GM18867 (cell line): ENCODE measurements around the gene PRPS1.
A peak's percentile ranks its signal among the peaks of the same experiment; 100 is the strongest.
"Not testable (repeated sequence)": the region's sequence is repeated elsewhere in the genome, so short reads cannot be mapped to it uniquely, and the experiment has no call there.

Experiments
- ATAC-seq: cut with Tn5 transposase; IDR thresholded peaks from one replicate; pipeline ENCODE4 v1.9.1; 2021; ENCODE audit warnings: mild to moderate bottlenecking, moderate library complexity; ENCODE audit not compliant: unreplicated experiment

Gene PRPS1

DNA sequence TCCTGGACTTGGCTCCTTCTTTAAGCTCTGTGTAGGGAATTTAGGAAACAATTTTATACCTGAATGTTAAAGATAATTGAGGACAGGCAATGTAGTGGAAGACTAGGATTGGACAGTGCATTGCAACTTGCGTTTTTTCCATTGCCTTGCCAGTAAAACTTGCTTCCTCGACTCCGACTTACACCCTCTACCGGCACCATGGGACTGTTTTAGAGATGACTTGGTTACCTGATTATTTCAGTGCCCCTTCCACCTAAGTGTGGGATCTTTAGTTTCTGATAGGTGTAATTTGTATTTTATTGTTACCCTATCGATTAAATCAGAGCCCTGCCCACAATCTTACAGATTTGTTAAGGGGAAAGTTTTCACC lies 1.2 kb downstream of the PRPS1 start:
- no peak for ATAC-seq

DNA sequence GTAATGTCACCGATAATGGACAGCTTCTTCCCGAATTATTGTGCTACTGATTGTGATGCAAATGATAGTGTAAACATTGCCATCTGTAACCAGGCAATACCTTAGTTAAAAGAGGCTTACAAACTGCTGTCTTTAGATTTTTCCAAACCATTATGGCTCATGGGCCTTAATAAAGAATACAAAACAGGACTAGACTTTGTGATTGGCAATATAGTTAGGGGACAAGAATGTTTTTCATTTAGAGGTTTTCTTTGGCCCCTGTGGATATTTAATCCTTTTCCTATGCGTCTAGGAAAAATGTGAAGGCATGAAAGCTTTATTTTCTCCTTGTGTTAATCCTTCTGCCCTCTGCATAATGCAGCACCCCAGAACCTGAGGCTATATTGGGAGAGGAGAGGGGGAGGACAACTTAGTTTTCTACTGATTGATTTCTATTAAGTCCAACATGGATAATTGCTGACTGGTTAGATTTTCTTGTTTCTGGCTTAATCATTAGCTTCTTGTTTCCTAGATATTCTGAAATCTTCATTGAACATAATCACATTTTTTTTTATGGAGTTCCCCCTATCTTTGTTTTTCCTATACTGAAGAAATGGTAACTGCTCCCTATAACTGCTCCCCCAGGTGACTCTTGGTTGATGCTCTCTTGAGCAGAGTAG lies 1.9 kb downstream of the PRPS1 start:
- no peak for ATAC-seq

DNA sequence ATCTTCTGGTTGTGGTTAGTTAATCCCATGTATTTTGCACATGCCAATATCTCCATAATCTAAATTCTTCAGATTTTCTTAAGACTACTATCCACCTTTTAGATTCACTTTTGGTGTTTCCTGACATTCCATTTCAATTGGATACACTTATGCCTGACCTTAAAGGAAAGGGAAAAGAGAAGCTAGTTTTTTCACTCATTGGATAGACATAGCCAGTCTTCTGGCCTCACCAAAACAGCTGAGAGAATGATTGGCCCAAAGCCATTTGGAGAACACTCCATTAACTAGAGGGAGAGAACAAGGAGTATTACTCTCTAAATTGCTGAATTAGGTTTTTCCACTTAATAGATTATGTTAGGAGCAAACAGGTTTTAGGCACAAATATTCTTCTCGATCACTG lies 4.0 kb downstream of the PRPS1 start:
- ATAC-seq = no peak

DNA sequence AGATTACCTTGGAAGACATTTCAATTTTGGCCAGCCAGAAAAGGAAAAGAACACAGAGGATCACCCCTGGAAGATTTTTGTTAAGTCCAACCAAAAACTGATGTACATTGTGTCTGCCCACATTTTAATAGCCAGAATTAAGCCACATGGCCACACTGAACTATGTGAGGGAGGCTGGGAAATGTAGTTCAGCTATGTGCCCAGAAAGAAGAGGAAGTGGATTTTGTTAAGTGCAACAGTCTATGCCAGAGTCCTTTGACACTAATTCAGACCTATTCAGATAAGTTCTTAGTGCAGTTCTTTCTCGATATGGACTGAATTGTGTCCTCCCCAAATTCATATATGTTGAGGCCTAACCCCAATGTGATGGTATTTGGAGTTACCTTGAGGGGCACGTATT lies 18.4 kb downstream of the PRPS1 start:
- ATAC-seq = no peak

DNA sequence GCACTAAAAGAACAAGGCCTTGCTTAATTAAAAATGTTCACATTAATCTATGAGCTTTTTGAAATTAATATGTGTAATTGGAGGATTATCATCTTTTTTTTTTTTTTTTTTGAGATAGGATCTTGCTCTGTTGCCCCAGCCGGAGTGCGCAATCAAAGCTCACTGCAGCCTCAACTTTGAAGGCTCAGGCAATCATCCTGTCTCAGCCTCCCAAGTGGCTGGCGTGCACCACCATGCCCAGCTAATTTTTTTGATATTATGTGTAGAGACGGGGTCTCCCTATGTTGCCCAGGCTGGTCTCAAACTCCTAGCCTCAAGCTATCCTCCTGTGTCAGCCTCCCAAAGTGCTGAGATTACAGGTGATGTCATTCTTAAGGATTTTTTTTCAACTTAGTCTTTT lies 20.0 kb downstream of the PRPS1 start:
- ATAC-seq = no peak

DNA sequence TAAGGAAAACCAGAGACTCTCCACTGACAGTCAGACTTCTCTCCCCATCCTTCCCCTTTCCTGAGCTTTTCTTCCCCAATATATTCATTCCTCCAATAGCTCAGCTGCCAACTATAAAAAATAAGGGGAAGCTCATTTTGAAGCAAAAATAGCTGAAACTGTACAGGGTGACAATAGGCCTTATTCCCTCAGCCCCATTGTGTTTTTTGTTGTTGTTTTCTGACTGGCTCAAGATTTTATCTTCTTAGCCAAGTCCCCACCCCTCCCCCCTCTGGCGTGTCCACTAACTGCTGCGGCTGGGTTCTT lies 26.2 kb downstream of the PRPS1 start:
- no peak for ATAC-seq

DNA sequence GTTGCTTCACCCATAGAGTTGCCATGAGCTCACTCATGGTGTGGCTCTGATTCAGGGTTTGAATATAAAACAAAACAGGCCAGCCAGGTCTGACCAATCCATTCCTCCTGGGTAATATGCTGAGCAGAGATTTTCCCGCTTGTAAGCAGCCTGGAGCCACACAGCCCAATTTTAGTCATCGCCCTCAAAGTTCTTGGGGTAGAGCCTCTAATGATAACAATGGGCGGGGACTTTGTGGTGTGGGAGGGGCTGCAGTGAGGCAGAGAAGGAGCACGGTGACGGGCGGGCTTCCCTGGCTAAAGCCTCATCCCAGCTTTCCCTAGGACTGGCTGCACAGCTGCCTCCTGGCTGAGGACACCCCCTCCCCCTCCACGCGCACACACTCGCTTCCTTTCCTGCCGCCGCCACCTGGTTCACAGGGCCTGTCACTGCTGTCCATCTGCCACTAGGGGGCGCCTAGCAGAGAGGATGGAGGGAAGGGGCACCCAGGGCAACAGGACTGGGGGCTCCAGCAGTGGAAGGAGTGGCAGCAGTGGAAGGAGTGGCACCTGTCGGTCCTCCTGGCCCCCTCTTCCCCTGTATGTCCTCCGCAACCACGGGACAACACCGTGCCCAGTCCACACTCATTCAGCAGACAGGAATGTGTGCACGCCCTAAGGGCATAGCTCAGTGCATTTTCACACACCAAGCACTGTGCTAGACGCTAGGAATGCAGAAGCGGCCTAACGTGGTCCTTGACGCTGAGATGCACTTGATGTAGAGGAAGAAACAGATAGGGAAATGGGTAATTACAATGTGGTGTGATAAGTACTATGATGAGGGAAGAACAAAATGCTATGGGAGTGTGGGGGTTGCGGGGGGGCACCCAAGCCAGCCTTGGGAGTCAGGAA lies 26.8 kb downstream of the PRPS1 start:
- peak; percentile 69 for ATAC-seq

DNA sequence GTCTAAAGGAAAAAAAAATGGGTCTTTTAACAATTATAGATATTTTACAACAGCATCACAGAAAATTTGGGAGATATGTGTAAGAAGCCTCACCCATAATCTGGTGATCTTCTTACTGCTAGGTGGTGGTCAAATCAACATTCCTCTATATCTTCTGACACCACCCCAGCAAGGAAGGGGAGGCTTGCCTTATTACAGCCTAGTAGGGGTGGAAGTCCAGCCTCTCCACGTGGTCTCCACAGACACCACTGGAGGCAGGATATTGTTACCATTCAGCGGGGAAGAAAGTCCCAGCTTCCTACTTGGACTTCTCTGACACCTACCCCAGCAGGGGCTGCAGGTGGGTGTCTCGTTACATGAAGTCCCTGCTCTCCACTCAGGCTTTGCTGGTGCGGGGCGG lies 28.7 kb downstream of the PRPS1 start:
- no peak for ATAC-seq

DNA sequence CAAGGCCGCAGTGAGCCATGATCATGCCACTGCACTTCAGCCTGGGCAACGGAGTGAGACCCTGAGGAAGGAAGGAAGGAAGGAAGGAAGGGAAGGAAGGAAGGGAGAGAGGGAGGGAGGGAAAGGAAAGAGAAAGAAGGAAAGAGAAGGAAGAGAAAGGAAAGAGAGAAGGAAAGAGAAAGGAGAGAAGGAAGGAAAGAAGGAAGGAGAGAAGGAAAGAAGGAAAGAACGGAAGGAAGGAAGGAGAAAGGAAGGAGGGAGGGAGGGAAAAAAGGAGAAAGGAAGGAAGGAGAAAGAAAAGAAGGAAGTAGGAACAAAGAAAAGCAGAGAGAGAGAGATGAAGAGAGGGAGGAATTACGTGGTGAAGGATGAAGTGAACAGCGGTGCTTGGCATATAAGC lies 30.4 kb downstream of the PRPS1 start:
- no peak for ATAC-seq

DNA sequence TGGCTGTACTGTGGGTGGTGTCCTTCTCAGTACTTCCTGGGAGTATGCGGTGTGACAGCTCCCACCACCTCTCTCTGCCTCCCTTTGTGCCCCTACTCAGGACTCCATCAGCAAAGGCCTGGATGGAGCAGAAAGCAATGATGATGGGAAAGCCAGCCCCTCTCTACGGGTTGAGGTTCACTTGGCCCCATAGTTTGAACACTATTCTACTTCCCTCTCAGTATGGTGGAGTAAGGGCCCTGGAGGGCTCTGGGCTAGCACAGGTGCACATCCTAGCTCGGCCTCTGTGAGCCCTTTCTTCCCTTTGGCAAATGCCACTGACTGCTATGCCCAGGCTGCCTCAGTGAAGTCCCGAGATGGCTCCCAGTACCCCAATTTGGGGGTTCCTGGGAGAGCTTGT lies 31.0 kb downstream of the PRPS1 start:
- ATAC-seq = no peak

DNA sequence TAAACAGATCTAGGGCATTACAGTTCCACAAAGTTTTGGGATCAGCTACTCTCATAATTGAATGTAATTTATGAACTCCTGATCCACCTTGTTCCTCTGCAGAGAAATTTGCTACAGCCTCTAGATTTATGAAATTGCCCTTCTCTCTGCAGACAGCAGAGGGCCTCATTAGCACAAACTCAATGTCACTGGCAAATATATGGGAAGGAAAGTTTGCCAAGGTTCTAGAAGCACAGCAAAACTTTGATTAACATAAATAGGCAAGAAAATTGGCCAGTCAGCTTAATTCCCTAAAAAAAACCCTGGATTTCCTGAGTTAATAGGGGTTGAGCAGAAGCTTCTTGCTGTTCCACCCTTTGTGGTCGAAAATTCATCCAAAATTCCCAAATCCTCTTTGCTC lies 31.5 kb downstream of the PRPS1 start:
- ATAC-seq = no peak

DNA sequence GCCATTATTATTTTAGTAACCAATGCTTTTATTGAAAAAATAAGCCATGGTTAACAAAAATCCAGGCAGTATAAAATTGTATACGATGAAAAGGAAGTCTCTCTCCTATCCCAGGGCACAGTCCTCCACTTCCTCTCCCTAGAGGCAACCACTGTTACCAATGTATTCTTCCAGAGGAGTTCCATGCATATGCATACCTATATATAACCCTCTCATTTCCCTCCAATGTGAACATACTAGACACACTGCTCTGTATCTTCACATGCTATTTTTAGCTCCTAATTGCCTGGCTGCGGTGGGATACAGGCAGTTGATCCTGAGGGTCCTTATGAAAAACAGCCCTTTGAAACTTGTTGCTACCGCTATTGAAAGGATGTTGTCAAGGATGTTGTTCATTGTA lies 33.8 kb downstream of the PRPS1 start:
- ATAC-seq = no peak

DNA sequence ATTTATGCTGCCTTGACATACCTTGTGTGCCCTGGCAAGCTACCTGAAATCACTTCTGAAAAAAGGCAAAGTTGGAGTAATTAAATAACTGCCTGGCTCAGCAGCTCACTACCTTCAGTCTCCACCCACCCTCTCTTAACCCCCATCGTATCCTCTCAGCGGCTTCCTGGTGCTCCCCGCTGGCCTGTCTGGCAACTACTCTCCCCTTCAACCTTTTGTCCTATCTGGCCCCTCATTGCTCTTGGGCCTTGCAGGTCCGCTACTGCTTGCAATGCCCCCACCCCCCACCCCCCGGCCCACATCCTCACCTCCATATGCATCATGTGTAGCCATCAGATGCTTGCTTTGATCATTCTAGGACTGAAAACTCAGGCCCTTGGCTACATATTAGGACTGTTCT lies 34.5 kb downstream of the PRPS1 start:
- ATAC-seq = no peak

DNA sequence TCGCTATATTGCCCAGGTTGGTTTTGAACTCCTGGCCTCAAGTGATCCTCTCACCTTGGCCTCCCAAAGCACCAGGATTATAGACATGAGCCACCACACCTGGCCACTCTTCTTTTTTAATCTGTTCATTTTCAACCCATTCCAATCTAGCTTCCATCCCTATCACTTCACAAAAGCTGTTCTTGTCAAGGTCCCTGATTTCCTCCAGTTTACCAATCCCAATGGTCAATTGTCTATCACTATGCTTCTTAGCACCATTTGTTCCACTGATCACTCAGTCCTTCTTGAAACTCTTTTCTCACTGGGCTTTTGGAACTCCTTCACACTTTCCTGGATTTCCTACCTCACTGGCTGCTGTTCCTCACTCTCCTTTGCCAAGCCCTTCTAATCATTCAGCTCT lies 38.6 kb downstream of the PRPS1 start:
- no peak for ATAC-seq

DNA sequence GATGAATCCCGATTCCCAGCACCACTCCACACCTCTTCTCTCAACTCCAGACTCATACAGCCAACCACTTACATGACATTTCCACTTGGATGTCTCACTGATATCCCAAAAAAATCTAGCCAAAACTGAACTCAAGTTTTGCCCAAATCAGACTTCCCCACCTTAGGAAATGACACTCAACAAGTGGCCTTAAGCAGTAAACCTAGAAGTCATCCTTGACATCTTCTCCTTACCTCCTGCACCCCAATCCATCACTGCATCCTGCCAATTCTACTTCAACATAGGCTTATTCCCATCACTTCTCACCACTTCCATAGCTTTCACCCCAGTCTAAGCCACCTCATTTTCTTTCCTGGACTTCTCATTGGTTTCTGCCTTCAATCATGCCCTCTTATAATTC lies 39.1 kb downstream of the PRPS1 start:
- ATAC-seq = no peak

DNA sequence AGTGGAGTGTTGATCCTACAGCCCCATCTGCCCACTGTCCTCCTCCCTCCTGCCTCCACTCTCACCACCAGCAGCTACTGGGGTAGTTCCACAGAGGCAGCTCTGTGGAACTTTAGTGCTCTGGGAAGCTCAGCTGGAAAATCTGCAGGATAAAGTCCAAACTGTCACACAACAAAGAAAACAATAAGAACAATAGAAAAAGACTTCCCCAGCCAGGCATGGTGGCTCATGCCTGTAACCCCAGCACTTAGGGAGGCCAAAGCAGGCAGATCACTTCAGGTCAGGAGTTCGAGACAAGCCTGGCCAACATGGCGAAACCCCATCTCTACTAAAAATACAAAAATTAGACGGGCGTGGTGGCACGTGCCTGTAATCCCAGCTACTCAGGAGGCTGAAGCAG lies 40.4 kb downstream of the PRPS1 start:
- ATAC-seq = not testable (repeated sequence)

DNA sequence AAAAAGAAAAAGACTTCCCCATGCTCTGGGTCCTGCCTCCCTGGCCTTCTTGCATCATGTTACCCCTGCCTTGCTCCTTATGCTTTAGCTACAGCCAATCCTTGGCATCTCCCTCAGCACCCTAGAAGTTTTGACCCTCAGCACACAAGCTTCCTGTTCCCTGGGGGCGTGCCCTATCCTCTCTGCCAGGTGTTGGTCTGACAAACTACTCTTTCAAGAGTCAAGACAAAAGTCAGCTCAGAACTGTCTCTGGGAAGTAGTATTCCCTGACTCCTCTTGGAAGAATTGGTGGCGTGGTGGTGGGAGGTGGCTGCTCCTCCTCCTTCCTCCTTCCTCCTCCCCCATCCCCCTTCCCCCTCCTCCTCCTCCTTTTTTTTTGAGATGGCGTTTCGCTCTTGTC lies 41.0 kb downstream of the PRPS1 start:
- ATAC-seq = no peak

DNA sequence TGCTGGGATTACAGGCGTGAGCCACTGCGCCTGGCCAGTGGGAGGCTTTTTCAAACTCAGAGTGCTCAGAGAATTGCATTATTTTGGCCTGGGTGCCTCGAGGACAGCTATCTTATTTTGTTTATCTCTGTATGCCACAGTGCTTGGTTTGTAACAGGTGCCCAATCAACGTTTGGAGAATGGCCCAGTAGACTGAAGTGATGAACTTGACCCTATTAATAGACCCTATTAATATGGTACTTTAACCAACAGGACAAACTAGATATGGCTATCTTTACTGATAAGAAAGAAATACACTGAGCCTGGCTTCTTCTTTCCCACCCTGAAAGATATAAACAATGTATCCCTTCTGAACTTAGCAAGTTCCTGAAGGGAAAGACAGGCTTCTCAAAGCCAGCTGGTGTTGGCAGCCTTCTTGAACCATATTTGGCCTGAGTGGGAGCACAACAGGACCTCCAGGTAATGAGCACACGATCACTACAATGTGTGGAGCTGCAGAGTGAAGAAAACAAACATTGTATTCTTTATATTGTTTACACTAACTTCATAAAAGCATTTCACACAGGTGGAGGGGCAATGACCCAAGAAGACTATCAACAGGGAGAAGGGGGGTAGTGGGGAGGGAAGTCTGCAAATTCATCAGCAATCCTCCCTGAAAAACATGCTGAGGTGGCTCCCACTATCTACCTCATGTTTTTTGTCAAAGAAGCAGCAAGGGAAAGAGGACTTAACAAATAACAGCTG lies 41.7 kb downstream of the PRPS1 start:
- no peak for ATAC-seq

DNA sequence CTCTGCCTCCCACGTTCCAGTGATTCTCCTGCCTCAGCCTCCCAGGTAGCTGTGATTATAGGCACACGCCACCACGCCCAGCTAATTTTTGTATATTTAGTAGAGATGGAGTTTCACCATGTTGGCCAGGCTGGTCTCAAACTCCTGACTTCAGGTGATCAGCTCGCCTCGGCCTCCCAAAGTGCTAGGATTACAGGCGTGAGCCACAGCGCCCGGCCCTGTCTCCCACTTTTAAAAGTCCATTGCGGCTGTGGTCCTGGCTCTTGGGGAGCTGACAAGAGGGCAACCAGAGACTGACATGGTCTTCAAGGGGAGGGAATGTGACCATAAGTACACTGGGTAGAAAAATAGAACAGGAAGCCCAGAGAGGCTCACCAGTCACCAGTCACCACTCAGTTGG lies 42.9 kb downstream of the PRPS1 start:
- ATAC-seq = not testable (repeated sequence)

DNA sequence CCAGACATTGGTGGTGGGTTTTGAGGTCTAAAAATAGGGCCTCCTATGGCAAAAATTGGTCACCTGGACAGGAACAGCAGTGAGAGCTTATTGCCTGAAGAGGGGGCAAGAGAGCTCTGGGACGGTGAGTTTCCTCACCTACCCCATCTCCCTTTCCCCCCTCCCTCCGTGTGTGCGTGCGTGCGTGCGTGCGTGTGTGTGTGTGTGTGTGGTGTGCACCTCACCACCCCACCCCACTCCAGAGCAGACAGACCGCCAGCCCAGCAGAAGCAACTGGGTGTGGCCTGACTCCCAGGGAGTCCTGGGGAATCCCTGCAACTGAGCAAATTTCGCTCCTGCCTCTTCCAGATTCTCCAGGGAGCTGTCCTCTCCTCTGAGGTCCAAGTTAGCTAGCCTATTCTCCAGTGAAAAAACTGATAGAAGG lies 44.7 kb downstream of the PRPS1 start:
- ATAC-seq = peak; percentile 32

DNA sequence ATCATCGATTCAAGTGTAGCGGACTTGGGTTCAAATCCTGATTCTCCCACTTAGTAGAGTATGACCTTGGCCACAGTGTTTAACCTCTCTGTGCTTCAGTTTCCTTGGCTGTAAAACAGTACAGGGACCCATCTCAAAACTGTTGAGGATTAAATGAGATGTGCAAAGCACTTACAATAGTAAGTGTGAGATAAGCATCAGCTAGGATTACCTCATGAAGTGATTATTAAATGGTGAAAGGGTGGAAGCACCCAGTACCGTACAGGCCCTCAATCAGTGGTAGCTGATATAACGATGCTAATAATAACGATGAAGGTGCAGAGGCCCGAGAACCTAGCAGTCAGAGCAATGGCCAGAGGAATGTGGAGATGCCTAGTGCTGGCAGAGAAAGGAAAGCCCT lies 45.1 kb downstream of the PRPS1 start:
- peak; percentile 1 for ATAC-seq

DNA sequence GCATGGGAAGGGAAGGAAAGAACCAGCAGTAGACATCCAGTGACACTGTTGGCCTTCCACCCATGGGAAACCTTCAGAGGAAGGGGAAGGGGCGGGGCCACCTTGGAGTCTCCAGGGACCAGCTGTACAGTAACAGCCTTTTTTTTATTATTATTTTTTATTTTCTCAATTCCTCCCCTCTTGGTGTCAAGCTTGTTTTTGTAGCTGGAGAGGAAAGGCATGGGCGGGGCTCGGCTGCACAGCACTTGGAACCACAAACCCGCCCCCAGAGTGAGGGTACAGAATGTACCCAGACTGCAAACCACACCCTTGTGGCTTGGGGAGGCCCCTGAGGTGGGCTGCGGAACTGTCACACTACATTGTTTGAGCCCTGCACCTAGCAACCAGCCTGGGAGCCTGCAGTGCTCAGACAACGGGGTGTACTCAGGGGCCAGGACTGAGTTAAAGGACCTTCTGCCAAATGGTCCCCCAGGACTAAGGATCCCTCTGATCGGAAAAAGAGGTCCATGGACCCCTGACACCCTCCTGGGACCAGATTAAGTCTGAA lies 45.7 kb downstream of the PRPS1 start:
- ATAC-seq = peak; percentile 92
